ENCODE results near the gene MSH5.

GRCh38 chr6:31805939-31806469, 66.2 kb downstream of the MSH5 start:
- TF ChIP-seq CTCF (conservative IDR thresholded peaks at IDR 0.05; ENCODE audit: low read length) = no peak
- TF ChIP-seq EZH2phosphoT487 (IDR thresholded peaks at IDR 0.05; ENCODE audit: borderline replicate concordance) = no peak

Data from Loucy (cell line).